ENCODE results near the gene SLC25A33.

DNA sequence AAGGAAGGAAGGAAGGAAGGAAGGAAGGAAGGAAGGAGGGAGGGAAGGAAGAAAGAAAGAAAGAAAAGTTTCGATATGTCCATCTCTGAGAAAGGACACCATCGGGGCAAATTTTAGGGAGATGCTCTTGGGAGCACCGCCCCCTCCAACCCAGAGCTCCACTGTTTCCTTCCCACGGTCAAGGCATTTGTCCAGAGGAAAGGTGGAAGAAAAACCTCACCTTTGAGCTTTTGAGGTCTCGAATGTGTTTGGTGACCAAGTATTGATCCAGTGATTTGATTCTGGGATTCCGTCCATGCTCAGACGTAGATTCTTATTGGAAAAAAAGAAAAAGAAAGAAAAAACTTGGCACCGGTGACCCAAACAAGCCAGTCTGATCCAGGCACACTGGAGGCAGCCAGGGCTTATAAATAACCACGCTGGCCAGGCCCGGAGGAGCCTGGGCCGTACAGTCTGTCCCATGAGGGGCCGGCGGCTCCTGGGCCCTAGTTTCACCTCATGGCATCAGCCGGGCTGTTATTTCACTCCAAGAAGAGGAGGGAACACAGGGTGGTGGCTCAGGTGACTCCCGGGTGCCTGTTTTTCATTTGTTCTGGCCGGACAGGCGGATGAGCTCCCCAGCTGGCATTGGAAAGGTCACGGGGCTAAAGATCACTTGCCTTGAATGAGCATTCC lies 36.1 kb upstream of the SLC25A33 start:
- TF ChIP-seq POLR2A (IDR thresholded peaks at IDR 0.05) = no peak
- TF ChIP-seq, protein P1, sequence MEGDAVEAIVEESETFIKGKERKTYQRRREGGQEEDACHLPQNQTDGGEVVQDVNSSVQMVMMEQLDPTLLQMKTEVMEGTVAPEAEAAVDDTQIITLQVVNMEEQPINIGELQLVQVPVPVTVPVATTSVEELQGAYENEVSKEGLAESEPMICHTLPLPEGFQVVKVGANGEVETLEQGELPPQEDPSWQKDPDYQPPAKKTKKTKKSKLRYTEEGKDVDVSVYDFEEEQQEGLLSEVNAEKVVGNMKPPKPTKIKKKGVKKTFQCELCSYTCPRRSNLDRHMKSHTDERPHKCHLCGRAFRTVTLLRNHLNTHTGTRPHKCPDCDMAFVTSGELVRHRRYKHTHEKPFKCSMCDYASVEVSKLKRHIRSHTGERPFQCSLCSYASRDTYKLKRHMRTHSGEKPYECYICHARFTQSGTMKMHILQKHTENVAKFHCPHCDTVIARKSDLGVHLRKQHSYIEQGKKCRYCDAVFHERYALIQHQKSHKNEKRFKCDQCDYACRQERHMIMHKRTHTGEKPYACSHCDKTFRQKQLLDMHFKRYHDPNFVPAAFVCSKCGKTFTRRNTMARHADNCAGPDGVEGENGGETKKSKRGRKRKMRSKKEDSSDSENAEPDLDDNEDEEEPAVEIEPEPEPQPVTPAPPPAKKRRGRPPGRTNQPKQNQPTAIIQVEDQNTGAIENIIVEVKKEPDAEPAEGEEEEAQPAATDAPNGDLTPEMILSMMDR (IDR thresholded peaks at IDR 0.05) = no peak
- TF ChIP-seq POLR2AphosphoS5 (IDR thresholded peaks at IDR 0.05) = no peak
- TF ChIP-seq EP300 (IDR thresholded peaks at IDR 0.05; ENCODE audit: low read depth) = no peak

Measured in transverse colon (tissue), 4 donors.